Measurements from ENCODE around the gene BAX. TPM values are rescaled to one million over a fixed set of nuclear protein-coding genes. Genes with fewer than 3 reads are reported as not detected.
A peak's percentile ranks its signal among the peaks of the same experiment; 100 is the strongest.

BAX gene
- total and polyA plus RNA-seq, 9 of the 15 experiments (the other 6 are each of a cell fraction or from before 2014, with no cell fraction given), result 3.2 to 95.4 (median 44.5) TPM

DNA sequence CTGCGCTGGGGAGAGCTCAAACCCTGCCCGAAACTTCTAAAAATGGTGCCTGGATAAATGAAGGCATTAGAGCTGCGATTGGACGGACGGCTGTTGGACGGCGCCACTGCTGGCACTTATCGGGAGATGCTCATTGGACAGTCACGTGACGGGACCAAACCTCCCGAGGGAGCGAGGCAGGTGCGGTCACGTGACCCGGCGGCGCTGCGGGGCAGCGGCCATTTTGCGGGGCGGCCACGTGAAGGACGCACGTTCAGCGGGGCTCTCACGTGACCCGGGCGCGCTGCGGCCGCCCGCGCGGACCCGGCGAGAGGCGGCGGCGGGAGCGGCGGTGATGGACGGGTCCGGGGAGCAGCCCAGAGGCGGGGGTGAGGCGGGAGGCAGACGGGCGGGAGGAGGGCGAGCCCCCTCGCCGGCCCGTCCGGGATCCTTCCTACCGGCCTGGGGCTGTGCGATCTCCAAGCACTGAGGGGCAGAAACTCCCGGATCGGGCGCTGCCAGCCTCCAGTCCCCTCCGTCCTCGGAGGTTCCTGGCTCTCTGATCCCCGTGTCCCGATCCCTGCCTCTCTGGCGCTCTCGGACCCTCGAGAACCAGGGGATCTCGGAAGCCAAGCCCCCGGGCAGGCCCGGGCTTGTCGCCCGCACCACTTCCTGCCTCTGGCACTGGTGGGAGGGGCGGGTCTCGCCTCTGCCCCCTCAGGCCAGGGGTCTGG, at the start of gene BAX (continued):
- TF ChIP-seq, protein P1, sequence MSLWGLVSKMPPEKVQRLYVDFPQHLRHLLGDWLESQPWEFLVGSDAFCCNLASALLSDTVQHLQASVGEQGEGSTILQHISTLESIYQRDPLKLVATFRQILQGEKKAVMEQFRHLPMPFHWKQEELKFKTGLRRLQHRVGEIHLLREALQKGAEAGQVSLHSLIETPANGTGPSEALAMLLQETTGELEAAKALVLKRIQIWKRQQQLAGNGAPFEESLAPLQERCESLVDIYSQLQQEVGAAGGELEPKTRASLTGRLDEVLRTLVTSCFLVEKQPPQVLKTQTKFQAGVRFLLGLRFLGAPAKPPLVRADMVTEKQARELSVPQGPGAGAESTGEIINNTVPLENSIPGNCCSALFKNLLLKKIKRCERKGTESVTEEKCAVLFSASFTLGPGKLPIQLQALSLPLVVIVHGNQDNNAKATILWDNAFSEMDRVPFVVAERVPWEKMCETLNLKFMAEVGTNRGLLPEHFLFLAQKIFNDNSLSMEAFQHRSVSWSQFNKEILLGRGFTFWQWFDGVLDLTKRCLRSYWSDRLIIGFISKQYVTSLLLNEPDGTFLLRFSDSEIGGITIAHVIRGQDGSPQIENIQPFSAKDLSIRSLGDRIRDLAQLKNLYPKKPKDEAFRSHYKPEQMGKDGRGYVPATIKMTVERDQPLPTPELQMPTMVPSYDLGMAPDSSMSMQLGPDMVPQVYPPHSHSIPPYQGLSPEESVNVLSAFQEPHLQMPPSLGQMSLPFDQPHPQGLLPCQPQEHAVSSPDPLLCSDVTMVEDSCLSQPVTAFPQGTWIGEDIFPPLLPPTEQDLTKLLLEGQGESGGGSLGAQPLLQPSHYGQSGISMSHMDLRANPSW (CRISPR knock-in tag; IDR thresholded peaks at IDR 0.05), result 0 out of 2 replicates have a peak, but pooled peaks have one; percentile 75
- TF ChIP-seq CBFA2T3 (IDR thresholded peaks at IDR 0.05) (peak; percentile 45; the same call in 1 of the 2 replicates), HDAC1 (IDR thresholded peaks at IDR 0.05) (peak in 1 of 2 experiments; percentile 81; a peak in 2 of 4 replicates), L3MBTL2 (IDR thresholded peaks at IDR 0.05) (peak; percentile 83), LEF1 (IDR thresholded peaks at IDR 0.05) (peak; percentile 72), CTCFL (IDR thresholded peaks at IDR 0.05; ENCODE audit: borderline replicate concordance, insufficient read depth, low read depth, low read length, poor library complexity, severe bottlenecking) (peak; percentile 75), MEIS2 (IDR thresholded peaks at IDR 0.05; ENCODE audit: partially characterized antibody) (peak; percentile 66), HNRNPUL1 (IDR thresholded peaks at IDR 0.05; ENCODE audit: low read length) (no peak), NONO (IDR thresholded peaks at IDR 0.05; ENCODE audit: low read depth in 2 of 2, low read length in 1 of 2) (peak in 1 of 2 experiments; percentile 62; a peak in 1 of 4 replicates), ZNF76 (CRISPR knock-in tag; IDR thresholded peaks at IDR 0.05; ENCODE audit: borderline replicate concordance) (peak; percentile 28; the same call in 1 of the 2 replicates), GTF2A2 (tag; IDR thresholded peaks at IDR 0.05) (no peak), XRCC3 (IDR thresholded peaks at IDR 0.05) (no peak), FOSL1 (tag; conservative IDR thresholded peaks at IDR 0.05) (peak; percentile 54), ETV1 (tag; conservative IDR thresholded peaks at IDR 0.05; ENCODE audit: low read depth) (peak; percentile 36; the same call in 1 of the 2 replicates)
- TF ChIP-seq, protein P2, sequence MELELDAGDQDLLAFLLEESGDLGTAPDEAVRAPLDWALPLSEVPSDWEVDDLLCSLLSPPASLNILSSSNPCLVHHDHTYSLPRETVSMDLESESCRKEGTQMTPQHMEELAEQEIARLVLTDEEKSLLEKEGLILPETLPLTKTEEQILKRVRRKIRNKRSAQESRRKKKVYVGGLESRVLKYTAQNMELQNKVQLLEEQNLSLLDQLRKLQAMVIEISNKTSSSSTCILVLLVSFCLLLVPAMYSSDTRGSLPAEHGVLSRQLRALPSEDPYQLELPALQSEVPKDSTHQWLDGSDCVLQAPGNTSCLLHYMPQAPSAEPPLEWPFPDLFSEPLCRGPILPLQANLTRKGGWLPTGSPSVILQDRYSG (tag; conservative IDR thresholded peaks at IDR 0.05; ENCODE audit: low read depth), result no peak
- TF ChIP-seq, protein P3, sequence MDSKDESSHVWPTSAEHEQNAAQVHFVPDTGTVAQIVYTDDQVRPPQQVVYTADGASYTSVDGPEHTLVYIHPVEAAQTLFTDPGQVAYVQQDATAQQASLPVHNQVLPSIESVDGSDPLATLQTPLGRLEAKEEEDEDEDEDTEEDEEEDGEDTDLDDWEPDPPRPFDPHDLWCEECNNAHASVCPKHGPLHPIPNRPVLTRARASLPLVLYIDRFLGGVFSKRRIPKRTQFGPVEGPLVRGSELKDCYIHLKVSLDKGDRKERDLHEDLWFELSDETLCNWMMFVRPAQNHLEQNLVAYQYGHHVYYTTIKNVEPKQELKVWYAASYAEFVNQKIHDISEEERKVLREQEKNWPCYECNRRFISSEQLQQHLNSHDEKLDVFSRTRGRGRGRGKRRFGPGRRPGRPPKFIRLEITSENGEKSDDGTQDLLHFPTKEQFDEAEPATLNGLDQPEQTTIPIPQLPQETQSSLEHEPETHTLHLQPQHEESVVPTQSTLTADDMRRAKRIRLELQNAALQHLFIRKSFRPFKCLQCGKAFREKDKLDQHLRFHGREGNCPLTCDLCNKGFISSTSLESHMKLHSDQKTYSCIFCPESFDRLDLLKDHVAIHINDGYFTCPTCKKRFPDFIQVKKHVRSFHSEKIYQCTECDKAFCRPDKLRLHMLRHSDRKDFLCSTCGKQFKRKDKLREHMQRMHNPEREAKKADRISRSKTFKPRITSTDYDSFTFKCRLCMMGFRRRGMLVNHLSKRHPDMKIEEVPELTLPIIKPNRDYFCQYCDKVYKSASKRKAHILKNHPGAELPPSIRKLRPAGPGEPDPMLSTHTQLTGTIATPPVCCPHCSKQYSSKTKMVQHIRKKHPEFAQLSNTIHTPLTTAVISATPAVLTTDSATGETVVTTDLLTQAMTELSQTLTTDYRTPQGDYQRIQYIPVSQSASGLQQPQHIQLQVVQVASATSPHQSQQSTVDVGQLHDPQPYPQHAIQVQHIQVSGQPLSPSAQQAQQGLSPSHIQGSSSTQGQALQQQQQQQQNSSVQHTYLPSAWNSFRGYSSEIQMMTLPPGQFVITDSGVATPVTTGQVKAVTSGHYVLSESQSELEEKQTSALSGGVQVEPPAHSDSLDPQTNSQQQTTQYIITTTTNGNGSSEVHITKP (IDR thresholded peaks at IDR 0.05; ENCODE audit: partially characterized antibody), result peak; percentile 87
